MM.1S (cell line): ENCODE measurements around the gene TMSB10.

Source experiments
- DNase-seq: peaks from one replicate; pipeline ENCODE4 v3.0.0-alpha.2; 2015
- H2AFZ ChIP-seq: fragments of 300-600 bp; sonication (generic); 2 replicates; pipeline ENCODE4 v1.6.0; 2016; ENCODE audit warnings: antibody characterized with exemption, low read length
- H3F3A ChIP-seq: fragments of 300-600 bp; sonication (generic); 2 replicates; pipeline ENCODE4 v1.6.1; 2016; ENCODE audit warnings: mild to moderate bottlenecking, antibody characterized with exemption, low read length, moderate library complexity, mixed read lengths; ENCODE audit not compliant: insufficient read depth
- H3K27ac ChIP-seq: fragments of 300-600 bp; sonication (generic); 2 replicates; pipeline ENCODE4 v1.5.1; 2016; ENCODE audit warnings: mild to moderate bottlenecking, low read length
- H3K27me3 ChIP-seq: fragments of 300-600 bp; sonication (generic); replicated peaks from 2 replicates; pipeline ENCODE4 v1.6.0; 2016; ENCODE audit warnings: low read length; ENCODE audit not compliant: insufficient read depth
- H3K36me3 ChIP-seq: fragments of 300-600 bp; sonication (generic); replicated peaks from 2 replicates; pipeline ENCODE4 v1.6.1; 2016; ENCODE audit warnings: mild to moderate bottlenecking, low read length, mixed read lengths; ENCODE audit not compliant: insufficient read depth
- H3K4me1 ChIP-seq: fragments of 300-600 bp; sonication (generic); 2 replicates; pipeline ENCODE4 v1.6.1; 2016; ENCODE audit warnings: low read length, mixed read lengths
- H3K4me2 ChIP-seq: fragments of 300-600 bp; sonication (generic); 2 replicates; pipeline ENCODE4 v1.6.0; 2016; ENCODE audit warnings: low read depth, low read length
- H3K4me3 ChIP-seq: fragments of 300-600 bp; sonication (generic); 2 replicates; pipeline ENCODE4 v1.5.1; 2016; ENCODE audit warnings: low read length, mixed read lengths
- H3K79me2 ChIP-seq: fragments of 300-600 bp; sonication (generic); 2 replicates; pipeline ENCODE4 v1.6.1; 2016; ENCODE audit warnings: mixed run types, low read length, mixed read lengths
- H3K9ac ChIP-seq: fragments of 300-600 bp; sonication (generic); 2 replicates; pipeline ENCODE4 v1.6.1; 2016; ENCODE audit warnings: low read length, mixed read lengths
- H3K9me2 ChIP-seq: fragments of 300-600 bp; sonication (generic); replicated peaks from 2 replicates; pipeline ENCODE4 v1.6.1; 2016; ENCODE audit warnings: mild to moderate bottlenecking, low read length, mixed read lengths; ENCODE audit not compliant: insufficient read depth
- H3K9me3 ChIP-seq: fragments of 300-600 bp; sonication (generic); replicated peaks from 2 replicates; pipeline ENCODE4 v1.6.1; 2016; ENCODE audit warnings: mild to moderate bottlenecking, low read length, mixed read lengths; ENCODE audit not compliant: insufficient read depth
- H4K20me1 ChIP-seq: fragments of 300-600 bp; sonication (generic); 2 replicates; pipeline ENCODE4 v1.6.1; 2016; ENCODE audit warnings: mild to moderate bottlenecking, low read length, moderate library complexity, mixed read lengths; ENCODE audit not compliant: insufficient read depth
- CTCF ChIP-seq: fragments of 300-600 bp; sonication (generic); IDR thresholded peaks from 2 replicates; pipeline ENCODE4 v1.5.1; 2016; ENCODE audit warnings: antibody characterized with exemption, low read length, mixed read lengths
- EZH2 ChIP-seq: fragments of 300-600 bp; sonication (generic); optimal IDR thresholded peaks from 2 replicates; pipeline ENCODE3; 2017; ENCODE audit warnings: low read depth, mild to moderate bottlenecking, antibody characterized with exemption, low read length, mixed read lengths
- EZH2phosphoT487 ChIP-seq: fragments of 300-600 bp; sonication (generic); IDR thresholded peaks from 2 replicates; pipeline ENCODE4 v1.6.1; 2018; ENCODE audit warnings: antibody characterized with exemption, low read length

Gene TMSB10

GRCh38 chr2:84954329-84954728 lies 48.9 kb downstream of the TMSB10 start:
- no peak overlapping the region for H3K4me3 ChIP-seq
- no peak for TF ChIP-seq EZH2phosphoT487
- no peak for TF ChIP-seq CTCF
- TF ChIP-seq EZH2, result no peak
- no peaks in the 10 kb centered on the region for H3K4me1 ChIP-seq
- H2AFZ ChIP-seq, result no peak overlapping the region
- no peak overlapping the region for H3K9ac ChIP-seq
- H3K9me3 ChIP-seq, result no peaks in the 10 kb centered on the region
- no peak overlapping the region for H3K4me2 ChIP-seq
- no peak for DNase-seq
- H3K27me3 ChIP-seq, result no peaks in the 10 kb centered on the region
- no peak overlapping the region for H3K27ac ChIP-seq
- no peaks in the 10 kb centered on the region for H3F3A ChIP-seq
- no peaks in the 10 kb centered on the region for H3K36me3 ChIP-seq
- no peaks in the 10 kb centered on the region for H3K79me2 ChIP-seq
- no peaks in the 10 kb centered on the region for H4K20me1 ChIP-seq
- H3K9me2 ChIP-seq, result no peaks in the 10 kb centered on the region
